GM18951 (cell line): Measurements from ENCODE around the gene ZNF469.

Experiments used
- POLR2A ChIP-seq: IDR thresholded peaks from 4 replicates; pipeline ENCODE4 v1.6.1; 2011; ENCODE audit warnings: mild to moderate bottlenecking; ENCODE audit not compliant: insufficient read length, insufficient read depth; ENCODE audit errors: extremely low read depth
- in situ Hi-C: fragments of 300-500 bp; cut with MboI; formaldehyde crosslinking; loops from one replicate; pipeline ENCODE4 v1.12.0; 2022; ENCODE audit warnings: low sequenced_read_pairs, mixed read lengths, inconsistent platforms; ENCODE audit not compliant: unreplicated experiment

The ZNF469 gene

DNA sequence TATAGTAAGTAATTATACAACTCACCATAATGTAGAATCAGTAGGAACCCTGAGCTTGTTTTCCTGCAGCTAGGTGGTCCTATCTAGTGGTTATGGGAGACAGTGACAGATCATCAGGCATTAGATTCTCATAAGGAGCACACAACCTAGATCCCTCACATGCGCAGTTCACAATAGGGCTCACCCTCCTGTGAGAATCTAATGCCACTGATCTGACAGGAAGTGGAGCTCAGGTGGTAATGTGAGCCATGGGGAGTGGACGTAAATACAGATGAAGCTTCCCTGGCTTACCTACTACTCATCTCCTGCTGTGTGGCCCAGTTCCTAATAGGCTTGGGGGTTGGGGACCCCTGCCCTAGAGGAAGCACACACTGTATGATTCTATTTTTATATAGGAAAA is 21.8 kb upstream of the ZNF469 start:
- no peak for TF ChIP-seq POLR2A
- in situ Hi-C loops, result no loop called here

DNA sequence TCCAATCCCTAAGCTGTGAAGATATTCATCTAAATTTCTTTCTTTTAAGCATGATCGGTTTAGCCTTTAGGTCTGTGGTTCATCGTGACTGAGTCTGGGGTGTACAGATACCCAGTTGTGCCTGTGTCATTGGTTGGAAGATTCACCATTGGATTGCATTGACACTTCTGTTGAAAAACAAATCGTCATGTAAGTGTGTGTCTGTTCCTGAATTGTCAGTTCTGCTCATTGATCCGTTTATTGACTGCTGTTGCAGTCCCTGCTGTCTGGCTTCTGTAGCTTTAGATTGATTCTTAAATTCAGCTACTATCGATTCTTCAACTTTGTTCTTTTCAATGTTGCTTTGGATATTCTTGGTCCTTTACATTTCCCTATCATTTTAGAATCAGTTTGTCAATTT is 21.0 kb upstream of the ZNF469 start:
- in situ Hi-C loops, result no loop called here
- no peak for TF ChIP-seq POLR2A

DNA sequence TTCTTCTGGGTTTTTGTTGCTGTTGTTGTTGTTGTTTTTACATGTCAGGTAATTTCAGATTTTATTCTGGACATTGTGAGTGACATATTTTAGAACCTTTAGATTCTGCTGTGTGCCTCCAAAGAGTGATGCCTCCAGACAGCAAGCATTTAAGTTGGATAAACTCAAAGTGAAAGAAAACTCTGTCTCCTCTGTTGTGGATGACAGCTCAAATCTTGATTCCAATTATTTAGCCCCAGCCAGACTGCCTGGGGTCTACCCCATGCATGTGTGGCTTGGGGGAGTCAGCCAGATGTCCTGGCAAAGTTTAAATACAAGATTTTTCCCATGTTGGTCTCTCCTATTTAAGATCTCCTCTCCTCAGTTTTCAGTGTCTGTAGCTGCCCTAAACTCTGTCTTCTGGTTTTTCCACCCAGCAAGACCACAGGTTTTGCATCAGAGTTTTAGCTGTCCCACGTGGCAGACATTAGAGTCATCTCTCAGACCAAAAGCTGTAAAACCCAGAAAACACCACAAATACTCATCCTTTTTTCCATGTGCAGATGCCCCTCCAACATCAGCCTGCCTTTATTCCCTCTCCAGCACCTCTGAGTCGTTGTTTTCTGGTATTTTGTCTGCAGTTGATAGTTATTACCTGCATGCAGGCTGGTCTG is 19.4 kb upstream of the ZNF469 start:
- no peak for TF ChIP-seq POLR2A
- in situ Hi-C loops, result no loop called here

DNA sequence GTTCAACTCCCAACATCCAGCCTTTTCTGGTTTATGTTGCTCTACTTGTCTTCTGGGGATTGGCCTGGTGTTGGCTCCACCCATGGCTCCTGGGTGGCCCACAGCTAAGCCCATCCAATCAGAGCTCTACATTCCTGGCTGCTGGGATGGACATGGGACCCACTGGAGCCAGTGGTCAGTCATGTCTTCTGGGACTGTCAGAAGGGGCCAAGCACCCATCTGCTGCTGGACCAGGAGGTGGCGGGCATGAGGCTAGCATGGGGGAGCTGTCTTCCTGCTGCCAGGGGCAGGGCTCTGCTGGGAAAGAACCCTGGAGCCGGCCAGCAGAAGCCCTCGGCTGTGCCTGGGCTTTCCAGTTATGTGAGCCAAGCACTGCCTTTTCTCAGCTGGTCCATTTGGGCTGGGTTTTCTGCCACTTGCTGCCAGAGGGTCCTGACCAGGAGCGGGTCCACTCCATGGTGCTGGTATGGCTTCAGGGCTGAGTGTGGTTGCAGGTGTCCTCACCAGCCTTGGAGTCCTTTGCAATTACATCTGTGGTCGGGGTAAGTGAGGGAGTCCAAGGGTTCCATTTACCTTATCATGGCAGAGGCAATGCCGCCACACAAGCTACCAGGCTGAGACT is 17.4 kb upstream of the ZNF469 start:
- in situ Hi-C loops, result no loop called here
- TF ChIP-seq POLR2A, result no peak

DNA sequence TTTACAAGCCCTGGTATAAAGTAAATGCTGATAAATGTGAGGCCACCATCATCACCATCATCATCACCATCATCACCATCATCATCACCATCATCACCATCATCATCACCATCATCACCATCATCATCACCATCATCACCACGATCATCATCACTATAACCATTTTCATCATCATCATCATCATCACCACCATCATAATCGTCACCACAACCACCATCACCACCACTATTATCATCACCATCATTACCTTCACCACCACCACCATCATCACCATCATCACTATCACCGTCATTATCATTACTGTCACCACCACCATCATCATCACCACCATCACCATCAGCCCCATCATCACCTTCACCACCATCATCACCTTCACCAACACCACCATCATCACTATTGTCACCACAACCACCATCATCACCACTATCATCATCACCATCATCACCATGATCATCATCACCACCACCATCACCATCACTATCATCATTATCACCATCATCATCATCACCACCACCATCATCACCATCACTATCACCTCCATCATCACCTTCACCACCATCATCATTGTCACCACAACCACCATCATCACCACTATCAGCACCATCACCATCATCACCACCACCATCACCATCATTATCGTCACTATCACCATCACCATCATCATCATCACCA is 16.6 kb upstream of the ZNF469 start:
- no peak for TF ChIP-seq POLR2A
- in situ Hi-C loops, result no loop called here

DNA sequence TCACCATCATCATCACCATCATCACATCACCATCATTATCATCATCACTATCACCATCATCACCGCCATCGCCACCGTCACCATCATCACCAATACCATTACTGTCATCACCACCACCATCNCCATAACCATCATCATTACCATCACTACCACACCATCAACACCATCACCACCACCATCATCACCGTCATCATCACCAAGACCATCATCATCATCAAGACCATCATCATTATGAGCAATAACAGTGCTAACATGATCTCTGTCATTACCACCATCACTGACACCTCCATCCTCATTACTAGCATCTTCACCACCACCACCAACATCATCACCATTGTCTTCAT is 16.1 kb upstream of the ZNF469 start:
- no peak for TF ChIP-seq POLR2A
- in situ Hi-C loops, result no loop called here

DNA sequence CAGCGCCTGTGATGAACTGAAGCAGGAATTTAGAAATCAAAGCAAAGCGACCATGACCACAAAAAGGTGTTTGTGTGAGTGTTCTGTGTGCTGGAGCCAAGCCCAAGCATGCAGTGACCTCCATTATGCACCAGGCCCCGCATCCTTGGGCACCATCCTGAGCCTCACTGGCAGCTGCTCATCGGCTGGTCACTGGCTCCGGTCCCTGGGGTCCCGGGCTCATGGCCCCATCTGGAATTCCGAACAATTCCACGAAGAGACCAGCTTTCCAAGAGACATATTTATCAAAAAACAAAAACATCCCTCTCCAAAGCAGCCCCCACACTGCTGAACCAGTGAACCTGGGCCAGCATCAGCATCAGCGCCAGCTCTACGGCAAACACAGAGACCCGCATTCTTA is 15.2 kb upstream of the ZNF469 start:
- no peak for TF ChIP-seq POLR2A

DNA sequence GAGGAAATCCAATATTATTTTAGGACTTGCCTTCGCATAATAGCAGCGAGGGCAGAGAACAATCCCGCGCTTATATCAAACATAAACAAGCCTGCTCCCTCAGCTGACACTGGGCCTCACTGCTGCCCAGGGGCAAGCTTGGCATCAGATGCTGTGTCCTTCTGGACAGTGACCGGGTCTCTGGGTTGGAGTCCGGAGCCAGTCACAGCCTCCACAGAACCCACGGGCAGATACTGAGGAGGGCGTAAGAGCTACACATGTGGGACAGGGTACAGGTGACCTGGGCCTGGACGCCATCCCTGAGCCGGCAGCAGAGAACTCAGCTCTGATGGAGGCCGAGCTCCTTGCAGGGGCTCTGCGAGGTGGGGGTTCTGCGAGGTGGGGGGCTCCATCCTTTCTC is 14.7 kb upstream of the ZNF469 start:
- in situ Hi-C loops, result no loop called here
- no peak for TF ChIP-seq POLR2A

More for the DNA sequence above, 15.2 kb upstream of the ZNF469 start:
- in situ Hi-C loops, result no loop called here

DNA sequence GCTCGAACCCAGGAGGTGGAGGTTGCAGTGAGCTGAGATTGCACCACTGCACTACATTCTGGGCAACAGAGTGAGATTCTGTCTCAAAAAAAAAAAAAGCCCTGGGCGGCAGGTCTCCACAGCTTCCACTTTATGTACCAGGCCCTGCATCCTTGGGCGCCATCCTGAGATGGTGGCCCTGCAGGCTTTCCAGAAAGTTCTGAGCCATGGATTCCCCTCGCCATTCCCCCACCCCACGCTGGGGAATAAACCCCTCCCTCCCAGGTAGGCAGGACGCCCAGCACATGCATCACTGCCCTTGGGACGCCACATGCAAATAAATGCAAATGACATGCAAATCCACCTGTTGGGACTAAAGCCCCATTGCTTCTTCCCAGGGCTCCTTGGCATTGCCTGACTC is 13.8 kb upstream of the ZNF469 start:
- TF ChIP-seq POLR2A, result no peak
- in situ Hi-C loops, result no loop called here

DNA sequence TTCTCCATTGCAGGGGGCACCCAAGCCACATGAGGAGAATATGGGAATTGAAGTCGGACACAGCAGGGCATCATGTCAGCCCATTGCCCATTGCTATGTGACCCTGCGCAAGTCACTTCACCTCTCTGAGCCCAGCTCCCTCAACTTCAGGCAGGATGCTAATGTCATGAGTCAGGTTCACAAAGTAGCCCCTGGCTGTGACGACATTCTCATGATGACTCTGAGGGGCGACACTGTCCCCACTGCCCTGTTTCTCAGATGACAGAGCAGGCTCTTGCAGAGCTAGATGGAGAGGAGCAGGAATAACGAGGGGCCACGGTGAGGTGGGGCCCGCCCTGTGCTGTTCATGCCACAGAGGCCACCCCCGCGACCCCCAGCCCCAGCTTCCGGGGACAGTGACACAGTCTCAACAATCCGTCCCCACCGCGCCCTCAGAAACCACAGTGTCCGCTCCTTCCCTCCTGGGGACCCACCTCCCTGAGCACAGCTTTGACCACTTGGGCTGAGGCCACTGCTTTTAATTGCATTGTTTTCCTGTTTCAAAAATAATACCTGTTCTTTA is 13.2 kb upstream of the ZNF469 start:
- in situ Hi-C loops, result no loop called here
- TF ChIP-seq POLR2A, result no peak

DNA sequence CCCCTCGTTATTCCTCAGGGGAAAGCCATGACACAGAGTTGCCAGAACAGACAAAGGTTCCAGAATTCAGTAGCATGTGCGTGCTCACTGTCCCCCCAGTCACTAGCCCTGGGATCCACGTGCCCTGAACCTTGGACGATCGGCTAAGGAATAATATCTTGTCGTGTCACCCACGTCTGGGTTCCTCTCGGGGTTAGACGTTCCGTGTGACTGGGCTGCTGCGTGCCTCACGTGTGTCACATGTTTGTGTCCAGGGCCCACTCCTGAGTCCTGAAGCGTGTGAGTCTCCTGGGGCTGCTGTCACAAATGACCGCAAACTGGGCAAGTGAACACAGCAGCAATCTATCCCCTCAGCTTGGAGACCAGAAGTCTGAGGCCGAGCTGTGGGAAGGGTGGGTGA is 12.4 kb upstream of the ZNF469 start:
- TF ChIP-seq POLR2A, result no peak
- in situ Hi-C loops, result no loop called here

DNA sequence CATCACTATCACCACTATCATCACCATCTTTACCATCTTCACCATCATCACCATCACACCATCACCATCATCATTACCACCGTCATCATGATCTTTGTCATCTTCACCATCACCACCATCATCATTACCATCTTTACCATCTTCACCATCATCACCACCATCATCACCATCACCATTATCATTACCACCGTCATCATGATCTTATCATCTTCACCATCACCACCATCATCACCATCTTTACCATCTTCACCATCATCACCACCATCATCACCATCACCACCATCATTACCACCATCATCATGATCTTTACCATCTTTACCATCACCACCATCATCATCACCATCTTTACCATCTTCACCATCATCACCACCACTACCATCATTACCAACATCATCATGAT is 10.2 kb upstream of the ZNF469 start:
- TF ChIP-seq POLR2A, result no peak
- in situ Hi-C loops, result no loop called here

DNA sequence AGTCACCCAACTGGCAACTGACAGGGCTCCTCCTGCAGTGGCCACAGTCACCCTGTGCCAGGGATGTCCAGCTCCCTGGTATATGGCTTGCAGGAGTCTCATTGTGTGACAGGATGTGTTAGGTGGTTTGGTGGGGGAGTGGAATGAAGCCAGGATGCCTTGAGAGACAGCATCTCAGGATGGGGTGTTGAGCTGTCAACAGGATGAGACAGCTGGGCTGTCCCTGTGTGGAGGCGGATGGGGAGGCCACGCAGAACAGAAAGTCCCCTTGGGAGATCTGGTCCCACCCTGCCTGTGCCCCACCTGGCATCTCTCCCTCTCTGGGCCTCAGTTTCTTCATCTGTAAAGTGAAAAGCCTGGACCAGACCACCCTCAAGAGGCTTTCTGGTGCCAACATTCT is 9.5 kb upstream of the ZNF469 start:
- in situ Hi-C loops, result no loop called here
- TF ChIP-seq POLR2A, result no peak

DNA sequence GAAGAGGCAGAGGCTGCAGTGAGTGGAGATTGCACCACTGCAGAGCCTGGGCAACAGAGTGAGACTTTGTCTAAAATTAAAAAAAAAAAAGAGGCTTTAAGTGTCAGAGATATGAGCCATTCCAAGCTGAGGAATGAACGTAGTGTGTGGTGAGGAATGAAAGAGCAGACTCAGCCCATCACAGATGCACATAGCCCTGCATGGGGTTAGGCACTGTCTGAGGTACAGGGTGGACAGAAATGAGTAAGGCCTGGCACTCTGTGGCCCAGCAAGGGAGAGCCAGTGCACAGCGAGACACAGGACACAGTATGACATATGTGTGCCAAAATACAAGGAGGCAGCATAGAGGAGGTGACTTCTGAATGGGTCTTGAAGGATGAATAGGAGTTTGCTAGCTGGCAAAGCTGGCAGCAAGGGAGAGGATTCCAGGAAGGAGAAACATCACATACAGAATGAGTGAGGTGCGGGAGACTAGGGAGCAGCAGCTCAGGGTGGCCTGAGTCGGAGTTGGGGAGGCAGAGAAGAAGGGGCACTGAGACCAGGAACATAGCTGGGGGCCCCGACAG is 8.7 kb upstream of the ZNF469 start:
- in situ Hi-C loops, result no loop called here
- no peak for TF ChIP-seq POLR2A

DNA sequence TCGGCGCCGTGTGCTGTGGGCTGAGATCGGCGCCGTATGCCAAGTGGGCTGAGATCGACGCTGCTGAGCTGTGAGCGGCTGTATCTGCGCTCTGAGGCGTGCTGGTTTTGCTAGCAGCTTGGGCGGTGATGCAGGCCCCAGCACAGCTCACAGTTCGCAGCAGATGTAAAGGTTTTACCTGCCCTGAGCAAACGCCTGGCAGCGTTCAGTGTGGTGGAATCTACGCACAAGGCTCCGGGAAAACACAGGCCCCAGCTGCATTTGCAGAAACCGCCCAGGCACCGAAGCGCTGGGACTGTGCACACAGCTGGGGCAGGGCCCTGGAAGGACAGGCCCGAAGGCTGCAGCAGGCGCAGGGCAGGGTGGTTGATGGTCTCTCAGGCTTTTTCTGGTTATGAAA is 8.0 kb upstream of the ZNF469 start:
- in situ Hi-C loops, result no loop called here
- no peak for TF ChIP-seq POLR2A
